ENCODE data around the gene TBX20.
"Not testable (repeated sequence)": the region's sequence is repeated elsewhere in the genome, so short reads cannot be mapped to it uniquely, and the experiment has no call there.

Gene TBX20

DNA sequence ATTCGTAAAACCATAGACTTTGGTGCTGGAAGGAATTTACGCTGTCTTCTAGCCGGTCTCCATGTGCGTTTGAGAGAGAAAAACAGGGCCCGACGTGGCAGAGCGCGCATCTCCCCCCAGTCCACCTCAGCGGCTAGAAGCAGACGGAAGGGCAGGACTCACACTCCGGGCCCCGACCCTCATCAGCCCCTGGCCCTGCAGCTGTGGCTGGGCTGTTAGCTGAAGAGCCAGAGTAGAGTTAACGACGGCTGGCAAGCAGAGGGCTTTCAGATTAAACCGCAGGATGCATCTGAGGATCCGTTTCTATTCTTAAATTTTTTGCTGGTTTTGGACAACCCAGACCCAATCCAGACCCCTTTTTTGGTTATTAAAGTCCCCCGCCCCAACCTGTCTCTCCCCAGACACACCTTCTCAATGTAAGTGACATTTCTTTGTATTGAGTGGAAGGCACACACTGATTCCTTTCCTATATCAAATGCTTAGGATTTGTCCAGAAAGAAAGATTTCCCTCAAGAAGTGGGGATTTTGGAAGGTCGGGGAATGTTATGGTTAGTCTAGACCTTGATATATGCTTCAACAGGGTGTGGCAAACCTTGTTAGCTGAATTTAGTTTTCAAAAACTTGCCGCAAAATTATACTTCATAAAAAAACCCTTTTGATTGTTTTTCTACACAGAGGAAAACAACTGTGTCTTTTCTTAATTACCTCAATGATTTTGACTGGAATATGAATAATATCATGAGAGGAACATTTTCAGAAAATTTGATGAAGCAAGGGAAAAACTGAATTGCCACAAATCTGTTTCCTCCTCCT is 1.7 kb upstream of the TBX20 start:
- no peak for DNase-seq

DNA sequence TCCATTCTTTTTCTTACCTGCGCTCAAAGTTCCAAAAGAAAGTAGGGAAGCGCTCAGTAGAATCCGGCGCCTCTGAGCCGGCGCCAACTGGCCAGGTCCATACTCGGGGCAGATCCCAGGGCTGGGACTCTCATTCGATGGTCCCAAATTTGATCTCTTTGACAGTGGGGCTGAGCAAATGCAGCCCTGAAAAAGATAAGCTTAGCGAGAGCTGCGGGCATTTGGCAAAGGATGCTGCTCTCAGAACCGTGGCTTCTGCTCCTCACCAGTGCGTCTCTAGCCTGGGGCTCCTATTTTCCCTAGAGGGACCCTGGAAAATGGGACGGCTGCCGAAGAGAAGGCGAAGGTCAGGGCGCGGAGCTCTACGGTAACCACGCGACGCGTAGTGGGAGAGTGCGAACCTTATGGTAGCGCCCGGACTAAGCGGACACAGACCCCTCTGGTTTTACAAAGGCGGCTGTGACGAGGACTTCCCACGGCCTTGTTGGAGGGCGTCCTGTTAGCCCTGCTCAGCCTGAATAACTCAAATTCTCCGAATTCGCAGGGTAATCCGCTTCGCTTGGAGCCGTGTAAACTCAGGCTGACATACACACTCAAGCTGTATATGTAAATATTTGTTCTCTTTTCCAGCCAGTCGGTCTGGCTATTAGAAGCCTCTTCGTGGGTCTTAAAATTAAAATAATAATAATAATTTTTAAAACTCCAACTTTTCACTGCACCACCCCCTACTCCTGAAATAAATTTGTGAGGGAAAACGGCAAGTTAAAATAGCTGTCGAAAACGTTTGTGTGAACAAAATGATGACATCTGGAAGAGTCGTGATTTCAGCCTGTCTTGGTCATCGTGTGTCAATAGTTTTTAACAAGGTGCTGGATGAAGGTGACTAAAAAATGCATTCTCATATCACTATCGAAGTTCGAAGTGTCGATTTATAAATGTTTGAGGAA is 869 bp upstream of the TBX20 start:
- no peak for DNase-seq

DNA sequence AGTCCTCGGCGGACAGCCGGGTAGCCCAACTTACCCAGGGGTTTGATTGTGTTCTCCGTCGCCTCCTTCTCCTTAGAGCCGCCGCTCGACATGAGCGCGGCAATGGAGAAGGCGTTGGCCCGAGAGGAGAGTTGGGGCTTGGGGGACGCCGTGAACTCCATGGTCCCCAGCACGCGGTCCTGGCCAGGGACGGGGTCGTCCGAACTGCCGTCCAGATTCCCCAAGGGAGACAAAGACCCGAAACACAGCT is 515 bp downstream of the TBX20 start:
- DNase-seq: no peak

DNA sequence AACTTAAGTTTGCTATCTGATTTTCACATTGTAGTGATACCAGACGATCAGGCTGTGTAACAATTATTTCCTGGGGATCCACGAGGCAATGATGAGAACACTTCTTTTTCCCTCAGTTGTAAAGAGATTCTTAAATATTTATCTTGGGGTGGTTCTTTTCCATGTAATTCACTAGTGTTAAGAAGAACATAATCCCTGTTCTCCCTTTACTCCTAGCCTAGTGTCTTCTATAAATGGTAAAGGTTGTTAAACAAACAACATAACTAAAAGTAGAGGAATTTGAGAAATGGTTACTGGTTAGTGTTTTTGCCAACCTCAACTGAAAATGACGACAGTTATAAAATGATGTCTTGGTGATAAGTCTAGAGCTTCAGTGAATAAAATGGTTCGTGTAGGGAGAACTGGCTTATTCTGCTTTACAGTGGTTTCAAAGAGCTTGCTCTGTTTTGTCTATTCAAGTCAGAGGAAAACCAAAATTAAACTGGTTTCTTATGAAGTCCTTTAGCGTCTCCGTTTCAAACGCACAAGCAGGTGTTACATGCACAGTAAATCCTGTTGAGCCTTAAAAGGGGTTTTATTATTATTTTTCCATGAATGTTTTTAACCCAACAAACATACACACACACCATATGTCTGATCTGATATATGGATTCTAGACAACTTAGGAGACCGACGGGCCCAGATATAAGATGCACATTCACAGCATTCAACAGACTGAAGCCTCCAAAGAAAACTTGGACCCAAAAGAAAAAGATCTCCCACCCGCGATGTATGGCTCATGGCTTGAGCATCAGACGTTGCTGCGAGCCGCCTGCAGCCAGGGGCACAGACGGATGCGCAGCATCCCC is 1.1 kb downstream of the TBX20 start:
- DNase-seq: no peak

DNA sequence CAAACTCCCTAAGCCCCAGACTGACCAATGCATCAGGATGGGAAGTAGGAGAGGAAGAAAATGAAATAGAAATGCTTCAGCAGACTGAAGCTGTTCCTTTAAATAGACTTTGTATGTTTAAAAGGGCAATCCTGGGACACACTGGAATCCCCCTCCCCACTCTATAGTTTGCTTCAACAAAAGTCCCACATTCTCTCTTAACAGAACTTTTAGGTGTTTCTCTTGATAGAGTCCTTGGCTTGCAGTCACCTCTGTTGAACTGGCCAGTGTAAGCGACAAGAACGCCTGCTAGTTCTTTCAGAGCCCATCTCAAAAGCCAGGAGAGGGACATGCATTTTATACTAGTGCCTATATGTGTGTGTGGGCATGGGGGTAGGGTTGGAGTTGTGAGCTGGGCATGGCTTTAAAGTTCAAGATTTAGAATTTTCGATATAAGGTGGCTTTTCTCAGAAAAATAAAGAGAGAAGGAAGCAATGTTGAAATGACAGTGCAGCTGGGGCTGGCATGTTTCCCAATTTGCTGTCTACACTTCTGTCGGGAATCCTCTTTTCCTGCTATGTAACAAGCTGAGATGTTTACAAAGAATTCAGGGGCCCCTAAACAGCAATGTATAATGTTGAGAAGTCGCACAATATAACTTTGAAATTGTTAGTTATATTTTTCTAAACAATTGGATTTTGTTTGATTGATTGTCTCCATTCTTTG is 2.1 kb downstream of the TBX20 start:
- DNase-seq: no peak

DNA sequence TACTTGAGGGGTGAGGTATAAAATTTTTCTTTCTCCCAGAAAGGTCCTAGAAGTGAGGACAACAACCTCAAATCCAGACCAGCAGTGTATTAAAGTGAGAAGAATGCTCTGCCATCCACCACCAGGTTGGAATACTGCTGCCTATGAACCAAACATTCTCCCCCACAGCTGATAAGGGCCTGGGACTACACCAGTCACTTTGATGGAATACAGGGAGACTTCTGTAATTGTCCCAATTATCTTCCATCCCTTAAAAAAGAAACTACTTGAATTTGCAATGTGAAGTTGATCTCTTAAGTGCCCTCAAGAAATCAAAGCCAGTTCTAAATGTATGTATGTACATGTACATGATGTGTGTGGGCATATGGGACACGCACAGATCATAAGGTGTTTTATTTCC is 3.0 kb downstream of the TBX20 start:
- no peak for DNase-seq

DNA sequence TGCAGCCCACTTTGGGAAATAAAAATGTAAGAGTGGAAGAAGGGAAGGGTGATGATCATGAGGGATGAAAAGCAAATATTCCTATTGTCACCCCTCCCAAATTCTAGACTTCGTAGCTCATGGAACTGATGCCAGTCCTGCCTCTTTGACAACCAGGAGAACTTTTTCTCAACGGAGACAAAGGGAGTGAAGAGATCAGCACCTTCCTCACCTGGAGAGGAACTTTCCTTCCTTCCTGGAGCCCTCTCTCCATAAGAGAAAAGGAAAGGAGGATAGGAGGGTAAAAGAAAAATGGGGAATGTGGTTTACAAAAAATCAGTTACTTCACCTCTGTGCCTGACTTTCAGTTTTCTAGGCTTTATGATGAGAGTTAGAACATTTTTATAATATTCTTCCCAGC is 3.4 kb downstream of the TBX20 start:
- DNase-seq: no peak

DNA sequence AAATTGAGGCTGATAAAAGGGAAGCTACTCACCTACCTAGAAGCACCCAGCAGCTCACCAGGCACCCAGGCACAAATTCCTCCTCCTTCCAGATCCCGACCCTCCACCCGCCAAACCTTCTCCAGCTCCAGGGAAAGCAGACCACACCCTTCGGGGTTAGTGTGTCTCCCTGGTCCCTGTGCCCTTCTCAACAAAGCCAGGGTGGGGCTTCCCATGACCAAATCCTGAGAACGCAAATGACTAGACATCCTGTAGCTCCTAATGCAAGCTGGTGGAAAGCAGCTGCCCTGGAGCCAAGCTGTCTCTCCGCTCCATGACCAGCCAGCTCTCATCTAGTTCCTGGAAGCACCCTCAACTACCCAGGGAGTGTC is 4.4 kb downstream of the TBX20 start:
- no peak for DNase-seq

DNA sequence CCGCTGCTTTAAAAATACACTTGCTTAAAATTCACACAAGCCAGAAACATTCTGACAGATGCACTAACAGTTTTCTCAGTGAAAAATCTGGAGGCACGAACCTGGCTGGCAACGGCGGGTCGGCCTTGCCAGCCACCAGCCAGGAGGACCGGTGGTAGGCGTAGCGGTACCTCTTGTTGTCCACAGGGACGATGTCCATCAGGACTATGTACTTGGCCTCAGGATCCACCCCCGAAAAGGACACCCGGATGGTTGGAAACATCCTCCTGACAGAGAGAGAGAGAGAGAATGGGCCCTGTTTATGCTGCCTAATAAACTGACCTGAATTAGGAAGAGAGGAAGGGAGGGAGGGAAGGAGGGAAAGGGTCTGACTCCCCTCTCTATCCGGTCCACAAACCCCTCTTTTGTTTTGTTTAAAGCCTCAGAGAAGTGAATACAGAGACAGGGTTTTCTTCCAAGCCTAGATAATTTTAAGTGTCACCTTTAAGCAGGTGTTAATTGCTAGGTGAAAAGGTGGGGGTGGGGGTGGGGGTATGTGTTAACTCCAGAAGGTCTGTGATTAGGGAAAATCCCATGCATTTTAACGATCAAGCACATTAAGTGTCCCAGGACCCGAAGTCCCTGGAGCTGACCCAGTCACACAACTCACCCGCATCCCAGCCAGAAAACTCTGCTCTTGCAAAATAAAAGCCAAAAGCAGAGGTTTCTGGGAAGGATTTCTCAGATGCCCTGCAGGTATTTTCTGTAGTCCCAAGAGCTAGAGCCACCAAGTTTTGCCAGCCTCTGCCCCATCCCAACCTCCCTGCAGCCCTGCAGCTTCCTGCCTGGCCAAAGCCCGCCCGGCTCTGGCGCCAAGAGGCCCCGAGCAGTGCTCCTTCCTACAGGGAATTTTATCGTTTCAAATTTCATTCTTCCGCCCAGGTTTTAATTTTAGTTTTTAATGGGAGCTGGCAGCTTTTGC is 5.0 kb downstream of the TBX20 start:
- DNase-seq: no peak

DNA sequence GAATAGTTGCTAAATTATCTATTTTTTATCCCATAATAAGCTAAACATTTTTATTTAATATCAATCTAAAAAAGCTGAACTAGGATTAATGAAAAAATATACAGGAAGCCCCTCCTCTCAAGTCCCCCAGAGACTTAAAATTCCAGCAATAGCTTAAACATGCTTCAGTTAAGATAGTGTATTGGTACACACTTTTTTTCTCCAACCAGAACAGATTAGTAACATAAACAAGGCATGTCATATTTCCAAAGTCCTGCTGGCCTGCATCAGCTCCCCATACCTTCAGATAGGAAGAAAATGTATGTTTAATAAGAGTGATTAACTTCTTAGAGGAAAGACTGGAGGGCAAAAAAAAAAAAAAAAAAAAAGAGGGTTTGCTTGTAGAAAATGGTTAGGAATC is 7.1 kb downstream of the TBX20 start:
- DNase-seq: no peak

DNA sequence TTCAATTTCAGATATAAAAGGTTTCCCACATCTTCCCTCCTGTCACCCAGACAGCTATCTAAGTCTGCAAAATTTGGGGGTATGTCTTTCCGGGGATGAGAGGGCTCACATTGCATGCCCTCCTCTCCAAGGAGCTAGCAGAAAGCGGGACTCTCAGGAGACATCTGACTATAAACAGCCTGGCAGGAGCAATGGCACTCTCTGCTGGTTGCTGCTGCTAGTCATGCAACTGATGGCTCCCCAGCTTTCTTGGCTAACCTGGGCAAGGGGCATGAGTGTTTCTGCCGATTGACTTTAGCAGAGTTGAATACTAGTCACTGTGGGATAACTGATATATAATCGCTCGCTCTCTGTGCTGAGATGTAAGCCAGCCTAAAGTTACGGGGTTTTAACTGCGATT is 12.0 kb downstream of the TBX20 start:
- no peak for DNase-seq

DNA sequence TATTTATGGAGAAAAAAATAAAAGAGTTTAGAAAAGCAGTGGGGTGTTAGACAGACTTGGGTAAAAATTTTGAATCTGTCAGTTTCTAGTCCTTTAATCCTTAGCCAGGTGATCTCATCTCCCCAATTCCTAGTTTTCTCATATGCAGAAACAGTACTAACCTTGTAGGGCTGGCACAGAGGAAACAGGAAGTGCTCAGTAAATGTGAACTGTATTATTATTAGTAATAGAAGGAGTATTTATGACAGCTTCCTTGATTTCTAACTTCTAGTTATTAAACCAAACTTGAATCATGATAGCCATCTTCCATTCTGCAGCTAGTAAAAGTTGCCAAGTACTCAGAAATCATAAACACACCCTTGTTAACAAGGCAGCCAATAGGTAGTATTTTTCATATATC is 12.5 kb downstream of the TBX20 start:
- DNase-seq: no peak

DNA sequence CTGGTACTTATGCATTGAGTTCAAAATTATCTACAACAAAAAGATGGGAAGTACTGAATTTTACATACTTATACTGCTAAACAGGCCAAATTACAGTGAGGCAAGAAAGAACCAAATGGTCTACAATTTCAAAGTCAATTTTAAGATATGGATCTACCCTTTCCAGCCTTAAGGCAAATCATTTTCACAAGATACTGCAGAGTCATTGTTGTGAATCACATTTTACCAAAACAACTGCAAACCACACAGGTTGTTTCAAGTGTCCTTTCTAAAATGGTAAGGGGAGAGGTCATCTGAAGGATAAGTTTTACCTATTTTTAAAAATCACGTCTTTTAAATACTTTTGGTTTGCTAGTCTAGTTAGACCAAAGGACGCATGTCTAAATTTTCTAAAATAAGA is 12.9 kb downstream of the TBX20 start:
- not testable (repeated sequence) for DNase-seq

DNA sequence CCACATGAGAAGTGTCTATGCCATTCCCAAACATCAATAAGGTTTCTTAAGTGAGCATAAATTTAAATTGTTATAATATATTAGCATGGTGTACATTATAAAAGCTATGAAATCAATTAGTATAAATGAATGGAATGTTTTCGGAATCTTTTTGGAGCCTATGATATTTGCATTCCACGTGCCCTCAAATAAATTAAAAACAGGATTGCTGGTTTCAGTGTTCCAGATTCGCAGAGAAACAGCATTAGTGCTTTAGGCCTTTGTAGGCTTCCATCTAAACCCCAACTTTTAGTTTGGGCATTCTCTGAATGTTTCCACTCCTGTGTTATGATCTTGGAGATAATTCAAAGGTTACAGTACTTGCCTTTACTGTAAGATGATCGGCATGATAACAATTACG is 15.4 kb downstream of the TBX20 start:
- not testable (repeated sequence) for DNase-seq

DNA sequence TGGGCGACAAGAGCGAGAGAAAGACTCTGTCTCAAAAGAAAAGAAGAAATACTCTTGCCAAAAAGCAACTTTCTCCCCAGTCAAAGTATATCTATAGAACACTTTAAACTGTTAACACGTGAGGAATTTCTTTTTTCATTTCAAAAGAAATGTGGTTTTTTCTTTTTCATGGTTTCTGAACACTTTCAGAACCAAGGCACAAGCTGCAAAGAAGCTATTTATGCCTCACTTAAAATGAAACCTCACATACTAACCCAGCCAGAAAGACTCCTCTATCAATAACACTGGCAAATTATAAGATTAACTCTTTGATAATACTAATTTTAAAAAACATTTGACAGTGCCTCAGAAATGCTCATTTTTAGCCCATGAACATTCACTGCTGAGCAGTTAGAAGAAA is 20.9 kb downstream of the TBX20 start:
- DNase-seq: no peak

DNA sequence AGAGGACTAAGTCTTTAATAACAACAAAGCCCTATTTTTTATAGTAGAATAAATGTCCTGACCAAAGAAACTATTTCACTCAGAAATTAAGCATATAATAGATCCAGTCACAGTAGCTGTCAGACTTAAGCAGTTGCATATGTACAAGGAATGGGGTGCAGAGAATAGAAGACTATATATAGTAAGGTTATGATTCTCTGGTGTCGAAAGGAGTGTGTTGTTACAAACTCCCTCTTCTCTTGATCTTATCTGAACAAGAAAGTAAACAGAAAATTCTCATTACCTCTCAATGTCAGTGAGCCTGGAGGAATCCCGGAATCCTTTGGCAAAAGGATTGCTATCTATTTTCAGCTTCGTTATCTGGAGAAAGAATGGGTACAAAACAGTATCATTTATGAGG is 22.7 kb downstream of the TBX20 start:
- DNase-seq: not testable (repeated sequence)

DNA sequence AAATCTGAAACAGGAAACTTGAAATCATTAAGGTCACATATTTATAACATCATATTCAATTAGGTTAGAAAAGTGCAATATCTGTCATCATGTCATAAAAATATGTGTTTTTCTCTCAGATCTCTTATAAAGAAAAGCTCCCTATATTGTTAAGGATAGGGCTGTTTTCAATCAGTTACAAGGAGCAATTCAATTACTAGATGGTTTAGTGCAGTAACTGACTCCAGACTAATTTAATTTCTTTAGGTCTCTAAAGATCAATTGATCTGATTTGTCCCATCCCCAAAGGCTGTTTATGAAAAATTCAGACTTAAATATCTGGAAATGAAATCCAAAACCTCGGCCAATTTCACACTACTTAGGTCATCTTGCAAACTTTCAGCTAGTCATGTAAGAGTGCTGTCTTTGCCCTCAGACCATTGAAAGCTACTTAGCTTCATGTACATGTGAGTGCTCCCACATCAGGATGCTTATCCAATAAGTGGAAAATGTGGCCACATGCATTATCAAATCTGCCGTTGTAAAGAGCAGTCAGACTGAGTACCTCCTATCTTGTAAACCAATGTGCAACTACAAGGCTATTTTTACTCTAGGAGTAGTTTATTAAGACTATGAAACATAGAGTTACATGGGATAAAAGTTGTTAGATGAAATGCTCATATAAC is 24.7 kb downstream of the TBX20 start:
- DNase-seq: not testable (repeated sequence)

DNA sequence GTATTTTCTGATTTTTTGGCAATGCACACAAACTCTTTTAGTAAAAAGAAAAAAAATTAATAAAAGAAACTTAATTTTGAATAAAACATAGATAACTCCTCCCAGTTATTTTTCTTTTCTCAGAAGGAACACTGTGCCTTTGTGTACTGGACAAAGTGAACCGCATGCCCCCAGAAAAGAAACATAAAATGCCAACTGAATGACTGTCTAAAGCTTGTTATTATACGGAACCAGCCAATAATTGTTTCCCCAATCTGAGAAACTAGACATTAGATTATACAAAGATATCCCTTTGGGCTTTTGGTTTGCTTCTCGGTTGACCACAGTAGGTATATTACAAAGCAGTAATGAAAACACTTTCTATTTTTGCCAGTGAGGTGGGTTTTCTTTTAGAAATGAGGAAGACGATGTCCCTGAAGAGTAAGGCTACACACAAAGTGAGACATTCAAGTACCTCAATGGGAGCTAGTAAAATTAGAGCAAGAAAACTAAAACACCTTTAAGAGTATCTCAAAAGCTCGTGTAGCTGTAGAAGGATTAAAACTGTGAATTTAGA is 25.3 kb downstream of the TBX20 start:
- DNase-seq: not testable (repeated sequence)

DNA sequence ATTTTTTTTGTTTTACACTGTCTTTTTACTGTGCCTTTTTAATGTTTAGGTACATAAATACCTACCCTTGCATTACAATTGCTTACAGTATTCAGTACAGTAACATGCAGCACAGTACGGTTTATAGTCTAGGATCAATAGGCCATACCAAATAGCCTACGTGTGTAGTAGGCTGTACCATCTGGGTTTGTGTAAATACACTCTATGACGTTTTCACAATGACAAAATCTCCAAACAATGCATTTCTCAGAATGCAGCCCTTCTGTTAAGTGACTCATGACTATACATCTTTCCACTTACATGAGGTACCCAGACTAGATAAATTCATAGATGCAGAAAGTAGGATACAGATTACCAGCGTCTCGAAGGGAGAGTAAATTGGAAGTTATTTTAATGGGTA is 26.5 kb downstream of the TBX20 start:
- DNase-seq: not testable (repeated sequence)

DNA sequence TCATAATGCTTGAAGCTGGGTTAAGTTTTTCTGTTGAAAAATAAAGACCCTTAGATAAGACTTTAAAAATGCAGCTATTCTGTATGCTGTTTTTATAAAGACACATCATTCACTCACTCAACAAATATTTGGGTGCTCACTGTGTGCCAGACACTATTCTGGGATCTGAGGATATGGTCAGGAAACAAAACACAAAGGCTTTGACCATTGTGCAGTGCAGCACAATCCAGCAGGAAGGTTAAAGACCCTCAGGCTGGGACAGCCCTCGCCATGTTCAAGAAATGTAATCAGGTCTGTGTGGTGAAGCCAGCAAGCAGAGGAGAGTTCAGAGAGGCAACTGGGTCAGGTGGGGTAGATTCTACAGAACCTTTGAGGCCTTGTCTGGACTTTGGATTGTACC is 31.5 kb downstream of the TBX20 start:
- DNase-seq: not testable (repeated sequence)

DNA sequence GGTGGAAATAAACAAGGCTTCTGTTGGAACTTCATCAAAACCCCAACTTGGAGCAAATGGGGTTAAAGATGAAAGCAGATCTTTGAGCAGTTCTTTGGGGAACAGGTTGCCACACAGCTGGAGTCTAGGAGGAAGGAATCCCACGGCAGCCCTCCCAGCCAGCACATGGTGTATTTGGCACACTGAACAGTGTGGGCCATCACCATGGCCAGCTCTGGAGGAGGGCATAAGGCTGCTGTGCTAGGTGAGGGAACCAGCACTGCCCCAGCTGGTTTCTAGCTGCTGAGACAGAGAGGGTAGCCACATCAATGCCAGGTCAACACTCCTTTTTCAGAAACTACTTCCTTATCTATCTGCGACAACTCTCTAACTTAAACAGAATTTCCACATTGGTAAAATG is 33.7 kb downstream of the TBX20 start:
- DNase-seq: not testable (repeated sequence)
